HEK293T (cell line): ENCODE measurements around the gene EDC3.
"Not testable (repeated sequence)": the region's sequence is repeated elsewhere in the genome, so short reads cannot be mapped to it uniquely, and the experiment has no call there.

ENCODE experiments used
- FOXA1 ChIP-seq: fragments of 450-650 bp; IDR thresholded peaks from 2 replicates; pipeline ENCODE4 v1.6.1; 2016; ENCODE audit warnings: mild to moderate bottlenecking
- FOXK2 ChIP-seq: fragments of 450-650 bp; IDR thresholded peaks from 2 replicates; pipeline ENCODE4 v1.6.1; 2016; ENCODE audit warnings: mild to moderate bottlenecking
- FOXM1 ChIP-seq: fragments of 450-650 bp; IDR thresholded peaks from 2 replicates; pipeline ENCODE4 v1.6.1; 2017; ENCODE audit warnings: mild to moderate bottlenecking, borderline replicate concordance
- HDGF ChIP-seq: fragments of 450-650 bp; IDR thresholded peaks from 2 replicates; pipeline ENCODE4 v1.6.1; 2017; ENCODE audit warnings: antibody characterized with exemption, borderline replicate concordance
- L3MBTL2 ChIP-seq: fragments of 450-650 bp; conservative IDR thresholded peaks from 2 replicates; pipeline ENCODE4 v1.6.1; 2016; ENCODE audit warnings: mild to moderate bottlenecking
- NFRKB ChIP-seq: fragments of 450-650 bp; IDR thresholded peaks from 2 replicates; pipeline ENCODE4 v1.6.1; 2016; ENCODE audit warnings: mild to moderate bottlenecking, moderate library complexity
- SP1 ChIP-seq: fragments of 450-650 bp; IDR thresholded peaks from 2 replicates; pipeline ENCODE4 v1.6.1; 2017
- SUZ12 ChIP-seq: fragments of 450-650 bp; IDR thresholded peaks from 2 replicates; pipeline ENCODE4 v1.6.1; 2016; ENCODE audit warnings: mild to moderate bottlenecking
- TARDBP ChIP-seq: fragments of 450-650 bp; IDR thresholded peaks from 2 replicates; pipeline ENCODE4 v1.6.1; 2016

- not testable (repeated sequence) for TF ChIP-seq L3MBTL2, FOXK2, SP1, HDGF, FOXM1, TARDBP, FOXA1, SUZ12, NFRKB
These were observed 42.4 kb upstream of the EDC3 start for GRCh38 chr15:74738239-74738638.
